ENCODE measurements around the gene NYNRIN. TPM values are rescaled to one million over a fixed set of nuclear protein-coding genes. Genes with fewer than 3 reads are reported as not detected.
A peak's percentile ranks its signal among the peaks of the same experiment; 100 is the strongest.
"Not testable (repeated sequence)": the region's sequence is repeated elsewhere in the genome, so short reads cannot be mapped to it uniquely, and the experiment has no call there.

NYNRIN gene
- total RNA-seq, 1 donor from 2014 or later, result 12.6 TPM

DNA sequence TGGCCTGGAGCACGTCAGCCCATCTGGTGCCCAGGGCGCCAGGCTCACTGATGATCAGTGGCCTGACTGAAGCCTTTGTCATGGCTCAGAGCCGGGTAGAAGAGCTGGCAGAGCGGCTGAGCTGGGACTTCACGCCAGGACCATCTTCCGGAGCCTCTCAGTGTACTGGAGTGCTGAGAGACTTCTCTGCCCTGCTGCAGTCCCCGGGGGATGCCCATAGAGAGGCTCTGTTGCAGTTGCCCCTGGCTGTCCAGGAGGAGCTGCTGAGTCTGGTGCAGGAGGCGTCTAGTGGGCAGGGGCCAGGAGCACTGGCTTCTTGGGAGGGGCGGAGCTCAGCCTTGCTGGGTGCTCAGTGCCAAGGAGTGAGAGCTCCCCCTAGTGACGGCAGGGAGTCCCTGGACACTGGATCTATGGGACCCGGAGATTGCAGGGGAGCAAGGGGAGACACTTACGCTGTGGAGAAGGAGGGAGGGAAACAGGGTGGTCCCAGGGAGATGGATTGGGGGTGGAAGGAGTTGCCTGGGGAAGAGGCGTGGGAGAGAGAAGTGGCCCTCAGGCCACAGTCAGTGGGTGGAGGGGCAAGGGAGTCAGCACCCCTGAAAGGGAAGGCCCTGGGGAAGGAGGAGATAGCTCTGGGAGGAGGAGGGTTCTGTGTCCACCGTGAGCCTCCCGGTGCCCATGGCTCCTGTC is 32.9 kb downstream of the NYNRIN start:
- DNase-seq, result peak; percentile 98

DNA sequence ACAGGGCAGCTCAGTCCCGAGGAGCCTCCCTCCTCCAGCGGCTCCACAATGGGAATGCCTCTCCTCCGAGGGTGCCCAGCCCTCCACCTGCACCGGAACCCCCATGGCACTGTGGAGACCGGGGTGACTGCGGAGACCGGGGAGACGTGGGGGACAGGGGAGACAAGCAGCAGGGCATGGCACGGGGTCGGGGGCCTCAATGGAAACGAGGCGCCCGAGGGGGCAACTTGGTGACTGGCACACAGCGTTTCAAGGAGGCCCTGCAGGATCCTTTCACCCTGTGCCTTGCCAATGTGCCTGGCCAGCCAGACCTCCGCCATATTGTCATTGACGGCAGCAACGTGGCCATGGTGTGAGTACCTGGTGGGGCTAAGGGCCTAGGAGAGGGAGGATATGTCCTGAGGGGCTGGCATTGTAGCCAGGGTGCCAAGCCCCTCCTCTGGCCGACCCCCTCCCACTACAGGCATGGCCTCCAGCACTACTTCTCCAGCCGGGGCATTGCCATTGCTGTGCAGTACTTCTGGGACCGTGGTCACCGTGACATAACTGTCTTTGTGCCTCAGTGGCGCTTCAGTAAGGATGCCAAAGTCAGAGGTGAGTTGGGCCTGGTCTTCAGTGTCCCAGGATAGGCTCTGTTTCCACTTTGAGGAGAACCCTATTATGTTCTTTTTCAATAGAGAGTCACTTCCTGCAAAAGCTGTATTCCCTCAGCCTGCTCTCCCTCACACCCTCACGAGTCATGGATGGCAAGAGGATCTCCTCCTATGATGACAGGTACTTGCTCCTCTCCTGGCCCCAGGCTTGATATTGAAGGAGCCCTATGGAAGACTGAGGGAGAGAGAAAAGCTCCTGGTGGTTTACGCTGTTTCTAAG is 33.7 kb downstream of the NYNRIN start:
- DNase-seq, result no peak

DNA sequence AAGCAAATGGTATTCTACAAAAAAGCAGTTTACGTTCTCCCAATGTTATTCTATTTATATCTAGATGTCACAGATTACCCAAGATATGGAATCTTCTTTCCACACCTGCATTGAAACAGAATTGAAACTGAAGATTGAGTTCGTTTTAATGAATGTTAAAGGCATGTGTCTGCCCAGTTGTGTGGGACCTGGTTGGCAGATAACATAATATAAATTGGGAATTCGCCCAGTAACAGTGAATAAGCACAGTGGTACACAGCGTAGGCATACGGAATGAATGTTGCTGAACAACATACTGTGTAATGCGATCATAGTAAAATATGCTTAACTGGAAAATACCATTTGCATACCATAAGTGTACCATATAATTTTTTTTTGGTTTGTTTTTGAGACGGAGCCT is 35.2 kb downstream of the NYNRIN start:
- no peak for DNase-seq

DNA sequence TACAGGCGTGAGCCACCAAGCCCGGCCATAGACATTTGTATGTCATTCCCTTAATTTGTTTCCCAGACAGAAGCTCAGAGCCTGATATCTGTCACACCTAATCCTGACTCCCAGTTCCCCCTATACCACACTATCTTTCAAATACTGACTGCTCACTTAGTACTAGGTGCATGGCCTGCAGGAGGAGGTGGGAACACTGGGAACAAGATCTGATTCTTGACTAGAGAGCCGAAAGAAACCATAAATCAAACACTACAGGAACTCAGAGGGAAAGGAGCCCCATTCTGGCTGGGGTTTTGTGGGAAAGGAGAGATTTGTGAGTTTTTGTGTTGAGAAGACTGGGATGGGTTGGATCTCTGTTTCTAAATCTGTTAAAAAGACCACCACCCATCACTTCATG is 35.9 kb downstream of the NYNRIN start:
- no peak for DNase-seq

GRCh38 chr14:24435192-24435810 is 36.5 kb downstream of the NYNRIN start:
- DNase-seq, result no peak

DNA sequence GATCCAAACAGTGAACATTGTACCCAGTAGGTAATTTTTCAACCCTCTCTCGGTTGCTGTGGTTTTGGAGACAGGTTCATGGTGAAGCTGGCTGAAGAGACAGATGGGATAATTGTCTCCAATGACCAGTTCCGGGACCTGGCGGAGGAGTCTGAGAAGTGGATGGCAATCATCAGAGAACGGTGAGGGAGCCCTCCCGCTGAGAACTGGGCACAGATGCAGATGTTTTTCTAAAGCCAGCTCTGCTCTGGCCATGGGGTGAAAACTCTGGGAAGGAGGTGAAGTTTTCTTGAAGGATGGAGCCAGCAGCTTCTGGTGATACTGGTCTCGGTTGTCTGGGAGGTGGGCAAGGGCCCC is 37.2 kb downstream of the NYNRIN start:
- DNase-seq, result no peak

GRCh38 chr14:24436355-24437019 is 37.7 kb downstream of the NYNRIN start:
- peak; percentile 98 for DNase-seq

GRCh38 chr14:24437020-24437735 is 38.4 kb downstream of the NYNRIN start:
- DNase-seq, result peak; percentile 50

DNA sequence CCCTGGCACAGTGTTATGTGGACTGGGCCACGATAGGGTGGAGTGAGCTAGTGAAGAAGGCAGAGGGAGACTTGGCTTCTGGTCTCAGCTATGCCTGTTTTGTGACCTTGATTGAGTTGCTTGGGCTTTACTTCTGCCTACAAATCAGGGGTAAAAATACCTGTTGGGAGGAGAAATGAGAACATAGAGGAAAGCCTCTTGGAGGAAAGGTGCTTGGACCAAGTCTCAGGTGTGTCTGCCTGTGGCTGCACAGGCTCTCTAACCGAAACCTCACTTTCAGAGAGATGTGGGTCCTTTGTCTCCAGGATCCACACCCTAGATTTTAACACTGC is 38.9 kb downstream of the NYNRIN start:
- DNase-seq, result no peak

GRCh38 chr14:24438223-24439097 is 39.7 kb downstream of the NYNRIN start:
- DNase-seq, result no peak

GRCh38 chr14:24439257-24439656 is 40.5 kb downstream of the NYNRIN start:
- no peak for DNase-seq

DNA sequence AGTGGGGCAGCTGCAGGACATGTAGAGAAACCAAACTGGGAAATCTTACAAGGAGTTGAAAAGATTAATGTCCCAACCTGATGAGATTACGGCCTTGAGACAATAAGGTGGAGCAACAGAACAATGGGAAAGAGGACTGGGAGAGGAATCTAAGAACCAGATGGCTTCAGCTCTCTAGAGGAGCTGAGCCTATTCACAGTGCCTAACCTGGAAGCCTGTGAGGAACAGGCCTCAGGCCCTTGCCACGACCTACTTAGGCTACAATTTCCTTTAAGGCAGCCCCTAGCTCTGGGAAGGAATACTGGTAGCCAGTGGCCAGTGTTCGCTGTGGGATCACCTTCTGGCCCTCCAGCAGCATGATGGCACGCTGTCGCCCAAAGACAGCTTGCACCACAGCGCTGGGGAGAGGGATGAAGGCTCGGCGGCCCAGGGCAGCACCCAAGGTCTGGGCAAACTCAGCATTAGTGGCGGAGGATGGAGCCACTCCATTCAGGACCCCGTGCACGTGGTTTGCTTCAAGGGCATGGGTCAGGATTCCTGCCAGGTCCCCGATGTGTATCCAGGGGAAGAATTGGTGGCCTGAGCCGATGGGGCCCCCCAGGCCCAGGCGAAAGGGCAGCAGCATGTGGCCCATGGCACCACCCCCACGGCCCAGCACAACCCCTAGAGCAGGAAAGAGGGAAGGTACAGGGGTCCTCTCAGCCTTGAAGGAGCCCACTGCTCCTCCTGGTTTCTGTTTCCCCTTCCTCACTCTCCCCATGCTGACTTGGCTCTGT is 41.2 kb downstream of the NYNRIN start:
- no peak for DNase-seq

- no peak for DNase-seq
Observed at GRCh38 chr14:24440606-24441399, 42.0 kb downstream of the NYNRIN start.

GRCh38 chr14:24441485-24441884 is 42.7 kb downstream of the NYNRIN start:
- no peak for DNase-seq

DNA sequence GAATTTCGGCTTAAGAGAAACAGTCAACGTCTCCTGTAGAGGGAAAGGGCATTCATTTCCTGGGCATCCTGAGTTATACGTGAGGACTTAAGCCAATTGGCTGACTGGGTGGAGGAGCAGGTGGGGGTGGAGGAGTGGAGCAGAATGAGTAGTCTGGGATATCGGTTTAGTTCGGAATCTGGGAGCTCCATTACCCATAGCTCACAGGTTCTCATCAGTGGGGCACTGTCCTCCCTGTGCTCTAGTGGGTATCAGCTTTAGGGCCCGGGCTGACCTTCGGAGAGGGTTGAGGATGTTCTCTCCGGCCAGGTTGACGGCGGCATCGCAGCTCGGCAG is 43.1 kb downstream of the NYNRIN start:
- no peak for DNase-seq

- peak; percentile 99 for DNase-seq
Observed at GRCh38 chr14:24442240-24443052, 43.6 kb downstream of the NYNRIN start, which contains the start of gene SDR39U1. TSS of gene SDR39U1 (minus strand) at chr14:24442776. CDS start at chr14:24442769, 7 bp downstream.

GRCh38 chr14:24443053-24443665 is 44.4 kb downstream of the NYNRIN start:
- DNase-seq, result peak; percentile 17

- DNase-seq, result not testable (repeated sequence)
Observed at GRCh38 chr14:24450828-24451227, 52.0 kb downstream of the NYNRIN start.
